Measurements from ENCODE around the gene PNRC2.
"Not testable (repeated sequence)": the region's sequence is repeated elsewhere in the genome, so short reads cannot be mapped to it uniquely, and the experiment has no call there.

PNRC2 gene

DNA sequence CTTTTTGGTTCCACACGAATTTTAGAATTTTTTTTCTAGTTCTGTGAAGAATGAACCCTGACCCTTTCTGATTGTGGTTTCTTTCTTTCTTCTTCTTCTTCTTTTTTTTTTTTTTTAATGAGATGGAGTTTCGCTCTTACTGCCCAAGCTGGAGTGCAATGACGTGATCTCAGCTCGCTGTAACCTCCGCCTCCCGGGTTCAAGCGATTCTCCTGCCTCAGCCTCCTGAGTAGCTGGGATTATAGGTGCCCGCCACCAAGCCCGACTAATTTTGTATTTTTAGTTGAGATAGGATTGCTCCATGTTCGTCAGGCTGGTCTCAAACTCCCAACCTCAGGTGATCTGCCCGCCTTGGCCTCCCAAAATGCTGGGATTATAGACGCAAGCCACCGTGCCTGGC, 32.4 kb downstream of the PNRC2 start:
- DNase-seq: not testable (repeated sequence)

DNA sequence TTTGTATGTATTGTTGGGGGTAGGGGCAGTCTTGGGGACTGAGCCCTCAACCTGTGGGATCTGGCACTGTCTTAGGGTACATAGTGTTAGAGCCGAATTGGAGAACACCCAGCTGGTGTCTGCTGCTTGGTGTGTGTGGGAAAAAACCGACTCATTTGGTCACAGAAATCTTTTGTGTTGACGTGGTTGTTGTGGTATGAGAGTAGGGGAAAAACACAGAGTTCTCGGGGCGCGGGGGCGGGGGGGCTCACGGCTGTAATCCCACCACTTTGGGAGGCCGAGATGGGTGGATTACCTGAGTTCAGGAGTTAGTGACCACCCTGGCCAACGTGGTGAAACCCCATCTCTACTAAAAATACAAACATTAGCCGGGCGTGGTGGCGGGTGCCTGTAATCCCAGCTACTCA, 35.8 kb downstream of the PNRC2 start:
- DNase-seq: no peak

DNA sequence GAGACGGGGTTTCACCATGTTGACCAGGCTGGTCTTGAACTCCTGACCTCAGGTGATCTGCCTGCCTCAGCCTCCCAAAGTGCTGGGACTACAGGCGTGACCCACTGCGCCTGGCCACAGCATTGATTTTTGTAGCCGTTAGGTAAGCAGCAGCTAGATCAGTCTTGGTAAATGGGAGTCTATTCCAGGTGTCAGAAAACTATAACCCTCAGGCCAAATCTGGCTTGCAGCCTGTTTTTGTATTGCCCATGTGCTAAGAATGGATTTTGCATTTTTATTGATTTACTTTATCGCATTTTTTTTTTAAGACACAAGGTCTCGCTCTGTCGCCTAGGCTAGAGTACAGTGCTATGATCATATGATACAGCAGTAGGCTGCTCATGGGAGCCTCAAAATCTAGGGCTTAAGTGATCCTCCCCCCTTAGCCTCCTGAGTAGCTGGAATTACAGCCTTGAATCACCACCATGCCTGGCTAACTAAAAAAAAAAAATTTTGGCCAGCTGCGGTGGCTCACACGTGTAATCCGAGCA, 37.1 kb downstream of the PNRC2 start:
- DNase-seq: no peak

DNA sequence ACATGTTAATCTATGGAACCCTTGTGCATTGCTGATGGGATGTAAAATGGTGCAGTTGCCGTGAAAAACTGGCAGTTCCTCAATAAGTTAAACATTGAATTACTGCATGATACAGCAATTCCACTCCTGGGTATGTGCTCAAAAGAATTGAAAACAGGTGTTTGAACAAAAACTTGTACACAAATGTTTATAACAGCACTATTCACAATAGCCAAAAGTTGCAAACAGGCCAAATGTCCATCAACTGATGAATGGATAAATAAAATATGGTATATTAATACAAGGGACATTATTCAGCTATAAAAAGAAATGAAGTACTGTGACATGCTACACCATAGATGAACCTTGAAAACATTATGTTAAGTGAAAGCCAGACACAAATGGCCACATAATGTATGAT, 38.2 kb downstream of the PNRC2 start:
- no peak for DNase-seq

DNA sequence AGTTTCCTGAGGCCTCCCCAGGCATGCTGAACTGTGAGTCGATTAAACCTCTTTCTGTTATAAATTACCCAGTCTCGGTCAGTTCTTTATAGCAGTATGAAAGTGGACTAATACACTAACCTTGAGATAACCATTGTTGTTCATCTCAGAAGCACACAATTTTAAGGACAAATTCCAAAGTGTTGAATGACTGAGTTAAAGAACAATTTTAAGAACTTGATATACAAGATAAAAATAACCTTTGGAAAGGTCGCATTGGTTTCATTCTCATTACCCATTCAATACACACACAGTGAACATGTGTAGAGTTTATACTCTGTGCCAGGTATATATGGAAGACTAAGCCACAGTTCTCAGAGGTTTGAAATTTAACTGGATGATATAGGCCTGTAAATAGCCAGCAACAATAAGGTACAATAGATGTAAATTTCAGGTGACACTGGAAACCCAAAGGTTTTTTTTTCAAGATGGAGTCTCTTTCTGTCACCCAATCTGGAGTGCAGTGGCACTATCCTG, 39.6 kb downstream of the PNRC2 start:
- no peak for DNase-seq

DNA sequence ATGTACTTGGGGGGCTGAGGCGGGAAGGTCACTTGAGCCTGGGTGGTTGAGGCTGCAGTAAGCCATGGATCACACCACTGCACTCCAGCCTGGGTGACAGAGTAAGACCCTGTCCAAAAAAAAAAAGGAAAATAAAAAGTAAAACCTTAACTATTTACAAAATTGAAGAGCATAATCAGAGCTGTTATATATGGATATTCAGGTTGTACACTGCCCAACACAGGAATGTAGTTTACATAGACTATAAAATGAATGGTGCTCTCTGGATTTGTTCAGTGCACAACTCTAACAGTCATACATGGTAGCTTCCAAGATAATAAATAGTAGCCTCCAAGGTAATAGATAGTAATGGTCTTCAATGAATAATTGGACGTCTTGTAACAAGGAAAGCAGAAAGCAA, 43.1 kb downstream of the PNRC2 start:
- DNase-seq: no peak

DNA sequence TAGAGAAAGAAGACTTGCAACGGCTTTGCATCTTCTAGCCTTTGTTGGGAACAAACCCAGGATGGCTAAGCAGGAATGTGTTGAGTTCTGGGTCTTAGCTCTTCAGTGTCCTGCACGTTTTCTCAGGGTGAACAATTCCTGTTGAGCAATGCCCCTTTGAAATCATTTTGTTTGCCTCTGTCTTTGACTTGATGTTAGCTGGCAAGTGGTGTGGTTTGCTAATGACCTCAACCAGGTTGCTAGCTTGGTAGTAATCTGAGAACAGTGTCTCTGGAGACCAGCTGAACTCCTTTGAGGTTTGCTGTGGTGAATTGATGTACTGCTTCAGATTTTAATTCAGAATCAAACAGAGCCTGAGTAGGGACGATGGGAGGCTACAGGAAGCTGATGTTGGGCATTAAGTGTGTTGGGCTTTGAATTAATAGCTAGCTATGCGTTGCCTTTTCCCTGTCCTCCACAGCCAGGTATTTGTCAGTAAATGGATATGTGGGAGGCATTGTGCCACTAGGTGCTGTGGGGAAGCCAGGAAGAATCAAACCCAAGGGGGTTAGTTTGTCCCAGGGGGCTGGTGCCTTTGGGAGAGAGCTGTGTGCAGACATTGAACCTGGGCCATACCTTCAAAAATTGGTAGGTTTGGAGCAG, 43.8 kb downstream of the PNRC2 start:
- DNase-seq: no peak

DNA sequence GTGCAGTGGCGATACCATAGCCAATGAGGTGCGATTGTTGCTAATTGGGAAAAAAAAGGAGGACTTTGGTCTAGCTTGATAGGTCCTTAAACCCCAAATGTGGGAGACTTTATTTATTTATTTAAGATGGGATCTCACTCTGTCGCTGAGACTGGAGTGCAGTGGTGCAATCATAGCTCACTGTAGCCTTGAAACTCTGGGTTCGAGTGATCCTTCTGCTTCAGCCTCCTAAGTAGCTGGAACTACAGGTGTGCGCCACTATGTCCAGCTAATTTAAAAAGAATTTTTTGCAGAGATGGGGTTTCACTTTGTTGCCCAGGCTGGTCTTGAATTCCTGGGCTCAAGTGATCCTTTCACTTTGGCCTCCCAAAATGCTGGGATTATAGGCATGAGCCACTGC, 44.5 kb downstream of the PNRC2 start:
- DNase-seq: no peak

DNA sequence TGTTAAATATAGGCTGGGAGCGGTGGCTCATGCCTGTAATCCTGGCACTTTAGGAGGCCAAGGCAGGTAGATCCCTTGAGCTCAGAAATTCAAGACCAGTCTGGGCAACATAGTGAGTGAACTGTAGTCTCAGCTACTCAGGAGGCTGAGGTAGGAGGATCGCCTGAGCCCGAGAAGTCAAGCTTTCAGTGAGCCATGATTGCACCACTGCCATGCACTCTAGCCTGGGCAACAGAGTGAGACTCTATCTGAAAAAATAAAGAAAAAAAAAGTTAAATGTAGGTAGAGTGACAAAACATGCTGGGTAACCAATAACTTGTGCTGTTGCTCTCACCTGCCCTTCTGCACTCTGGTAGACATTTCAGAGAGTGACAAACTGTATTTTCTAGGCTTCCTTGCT, 45.5 kb downstream of the PNRC2 start:
- DNase-seq: no peak

DNA sequence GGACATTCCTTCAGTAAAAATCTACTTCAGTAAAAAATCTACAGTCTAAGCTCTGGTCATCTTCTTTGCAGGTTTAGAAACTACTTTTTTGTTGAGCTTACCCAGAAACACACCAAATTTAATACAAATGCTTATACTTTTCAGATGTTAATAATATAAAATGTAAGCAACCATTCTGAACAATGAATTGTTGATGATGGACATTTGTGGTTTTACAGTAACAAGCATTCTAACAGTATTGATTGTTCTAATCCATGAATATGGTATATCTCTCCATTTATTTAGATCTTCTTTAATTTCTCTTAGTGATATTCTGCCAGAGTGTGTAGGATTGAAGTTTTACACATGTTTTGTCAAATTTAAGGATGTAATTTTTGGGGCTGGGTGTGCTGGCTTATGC, 47.5 kb downstream of the PNRC2 start:
- no peak for DNase-seq

DNA sequence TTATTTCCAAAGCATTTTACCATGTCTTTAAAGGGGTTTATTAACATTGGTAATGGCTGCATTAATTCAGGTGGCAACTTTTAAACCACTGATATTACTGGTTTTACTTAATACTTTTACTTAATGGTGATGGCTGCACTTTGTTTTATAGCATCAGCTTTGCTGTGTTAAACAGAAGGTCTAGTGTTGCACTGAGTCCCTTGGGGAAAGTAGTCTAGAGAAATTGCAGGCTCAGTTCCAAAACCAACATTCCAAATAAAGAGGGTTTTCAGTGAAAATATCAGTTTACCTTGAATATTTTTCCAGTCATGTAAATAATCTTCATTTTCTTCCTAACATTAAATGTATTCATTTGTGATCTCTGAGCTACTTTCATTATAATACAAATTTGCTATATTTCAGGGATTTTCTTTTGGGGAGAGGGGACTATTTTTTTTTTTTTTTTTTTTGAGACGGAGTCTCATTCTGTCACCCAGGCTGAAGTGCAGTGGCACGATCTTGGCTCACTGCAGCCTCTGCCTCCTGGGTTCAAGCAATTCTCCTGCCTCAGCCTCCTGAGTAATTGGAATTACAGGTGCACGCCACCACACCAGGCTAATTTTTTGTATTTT, 49.1 kb downstream of the PNRC2 start:
- DNase-seq: not testable (repeated sequence)

DNA sequence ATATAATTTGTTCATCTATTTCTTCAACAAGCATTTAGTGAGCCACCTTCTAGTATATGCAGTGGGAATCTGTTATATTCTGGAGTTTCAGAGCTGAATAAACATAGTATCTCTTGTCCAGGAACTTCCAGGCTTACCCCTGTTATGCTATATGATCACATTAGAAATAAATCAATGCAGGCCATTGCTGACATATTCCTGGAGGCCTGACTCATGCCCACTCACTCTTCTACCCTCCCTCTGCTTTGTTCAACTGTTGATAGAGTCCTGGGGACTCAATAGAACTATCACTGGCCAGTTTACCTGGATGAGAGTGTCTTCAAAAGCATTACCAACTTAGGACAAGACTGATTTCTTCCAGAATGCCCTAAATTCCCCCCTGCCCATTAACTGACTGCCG, 49.8 kb downstream of the PNRC2 start:
- no peak for DNase-seq

DNA sequence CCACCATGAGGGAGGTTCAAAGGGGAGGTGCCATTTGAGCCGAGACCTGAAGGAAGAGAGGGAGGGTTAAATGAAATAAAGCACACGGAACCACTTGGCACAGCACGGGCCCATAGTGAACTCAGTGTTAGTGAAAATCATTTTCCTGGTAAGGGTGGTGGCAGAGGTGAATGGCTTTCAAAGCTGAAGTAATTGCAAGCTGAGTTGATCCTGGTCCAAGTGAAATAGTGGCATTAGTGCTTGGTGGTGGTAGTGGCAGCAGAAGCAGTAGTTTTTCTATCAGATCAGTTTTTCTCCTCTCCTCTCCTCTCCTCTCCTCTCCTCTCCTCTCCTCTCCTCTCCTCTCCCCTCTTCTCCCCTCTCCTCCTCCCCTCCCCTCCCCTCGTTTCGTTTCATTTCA, 51.0 kb downstream of the PNRC2 start:
- no peak for DNase-seq

DNA sequence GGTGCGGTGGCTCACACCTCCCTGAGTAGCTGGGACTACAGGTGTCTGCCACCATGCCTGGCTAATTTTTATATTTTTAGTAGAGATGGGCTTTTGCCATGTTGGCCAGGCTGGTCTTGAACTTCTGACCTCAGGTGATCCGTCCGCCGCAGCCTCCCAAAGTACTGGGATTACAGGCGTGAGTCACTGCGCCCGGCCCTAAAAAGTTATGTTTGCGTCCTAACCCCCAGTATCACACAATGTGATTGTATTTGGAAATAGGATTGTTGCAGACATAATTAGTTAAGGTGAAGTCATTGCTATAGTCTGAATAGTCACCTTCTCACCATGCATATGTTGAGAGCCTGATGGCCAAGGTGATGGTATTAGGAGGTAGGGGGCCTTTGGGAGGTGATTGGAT, 53.2 kb downstream of the PNRC2 start:
- not testable (repeated sequence) for DNase-seq

Data from activated CD4-positive, alpha-beta T cell treated with anti-CD3 and anti-CD28 coated beads, Interleukin-2, amount 50 U/mL, for 4 hours (primary cell).